Testis (tissue), 3 donors: Measurements from ENCODE around the gene FAM136A. TPM values are rescaled to one million over a fixed set of nuclear protein-coding genes. Genes with fewer than 3 reads are reported as not detected.

Experiments used
- DNase-seq: peaks from one replicate; pipeline ENCODE4 v3.0.0-alpha.2; 2019
- H3K27ac ChIP-seq, 2 donors: fragments of 200-600 bp; sonication (generic); one replicate each; pipeline ENCODE4 v1.5.1; 2019
- H3K27me3 ChIP-seq: fragments of 200-600 bp; sonication (generic); one replicate; pipeline ENCODE4 v1.5.1; 2019
- H3K36me3 ChIP-seq: fragments of 200-600 bp; sonication (generic); one replicate; pipeline ENCODE4 v1.5.1; 2017; ENCODE audit warnings: low read depth; ENCODE audit errors: missing control alignments
- H3K4me1 ChIP-seq: fragments of 200-600 bp; sonication (generic); one replicate; pipeline ENCODE4 v1.5.1; 2019
- H3K4me3 ChIP-seq, 2 donors: fragments of 200-600 bp; sonication (generic); one replicate each; pipeline ENCODE4 v1.5.1; 2017 to 2019
- H3K9me3 ChIP-seq: fragments of 200-600 bp; sonication (generic); one replicate; pipeline ENCODE4 v1.5.1; 2017
- CTCF ChIP-seq, 3 experiments: fragments of 450-650 bp in 2 of 3; fragments of 200-600 bp in 1 of 3; sonication (generic) in 1 of 3; IDR thresholded peaks; one replicate each; pipeline ENCODE4 v1.5.1; 2016 to 2019; ENCODE audit warnings: antibody characterized with exemption in 3 of 3, mild to moderate bottlenecking in 2 of 3, moderate library complexity in 1 of 3
- POLR2A ChIP-seq: fragments of 450-650 bp; IDR thresholded peaks from one replicate; pipeline ENCODE4 v1.6.1; 2017; ENCODE audit warnings: antibody characterized with exemption, mild to moderate bottlenecking, moderate library complexity
- WGBS, 2 donors: methylation state at CpG; one replicate each; pipeline ENCODE4 v1.1.5; 2018; 5-methylcytosine and 5-hydroxymethylcytosine counted together
- intact Hi-C: fragments of 100-400 bp; cut with DNase I; formaldehyde crosslinking; loops from one replicate; pipeline ENCODE4 v1.15.1; 2023; ENCODE audit warnings: low total_unique reads
- polyA plus RNA-seq: library from polyadenylated mRNA; stranded (reverse); fragments of 350-450 nt; fragmentation: Illumina TruSeq; extraction: RNeasy Lipid Tissue Mini Kit (QIAGEN cat#74804); gene quantifications from one replicate; pipeline ENCODE4 v1.2.3, GENCODE V29; 2014; ENCODE audit warnings: low read depth, low replicate concordance; ENCODE audit not compliant: insufficient read depth
- total RNA-seq, 2 donors: library from RNA; depleted of rRNA; stranded (reverse); fragments of >200 nt; gene quantifications; one replicate each; pipeline ENCODE4 v1.2.3, GENCODE V29; 2016

FAM136A gene
- total and polyA plus RNA-seq, 3 donors from 2014 or later = 19.8 to 25.3 (median 24.8) TPM

GRCh38 chr2:70314640-70315039 is 12.8 kb upstream of the FAM136A start:
- TF ChIP-seq CTCF (IDR thresholded peaks at IDR 0.05) (no peak), POLR2A (no peak)
- no peak overlapping the region for H3K4me3 ChIP-seq
- H3K36me3 ChIP-seq = no peaks in the 10 kb centered on the region
- H3K27ac ChIP-seq = no peak overlapping the region
- intact Hi-C loops = no loop called here
- H3K9me3 ChIP-seq = no peaks in the 10 kb centered on the region
- no peaks in the 10 kb centered on the region for H3K27me3 ChIP-seq
- no peak for DNase-seq
- 83 to 94% methylated on average over 1 of the region's 1 CpG for WGBS, 2 donors
- no peaks in the 10 kb centered on the region for H3K4me1 ChIP-seq

GRCh38 chr2:70312560-70312959 is 10.7 kb upstream of the FAM136A start:
- no peak overlapping the region for H3K27ac ChIP-seq
- no peak for DNase-seq
- H3K9me3 ChIP-seq = no peaks in the 10 kb centered on the region
- no peaks in the 10 kb centered on the region for H3K27me3 ChIP-seq
- 85 to 94% methylated on average over 1 of the region's 1 CpG for WGBS, 2 donors
- TF ChIP-seq CTCF (IDR thresholded peaks at IDR 0.05) (no peak), POLR2A (no peak)
- no peak overlapping the region for H3K4me3 ChIP-seq
- no peaks in the 10 kb centered on the region for H3K4me1 ChIP-seq
- intact Hi-C loops = no loop called here
- no peaks in the 10 kb centered on the region for H3K36me3 ChIP-seq

GRCh38 chr2:70310899-70311298 is 9.0 kb upstream of the FAM136A start:
- H3K9me3 ChIP-seq = no peaks in the 10 kb centered on the region
- no peaks in the 10 kb centered on the region for H3K36me3 ChIP-seq
- 74 to 85% methylated on average over 3 of the region's 3 CpGs for WGBS, 2 donors
- DNase-seq = no peak
- intact Hi-C loops = no loop called here
- no peak for TF ChIP-seq CTCF (IDR thresholded peaks at IDR 0.05)
- TF ChIP-seq POLR2A = no peak
- H3K27me3 ChIP-seq = no peaks in the 10 kb centered on the region
- no peaks in the 10 kb centered on the region for H3K4me1 ChIP-seq
- H3K4me3 ChIP-seq = no peak overlapping the region
- no peak overlapping the region for H3K27ac ChIP-seq

GRCh38 chr2:70305531-70305930 is 3.7 kb upstream of the FAM136A start:
- H3K9me3 ChIP-seq = no peaks in the 10 kb centered on the region
- no peak for DNase-seq
- WGBS, 2 donors = 73 to 81% methylated on average over 3 of the region's 3 CpGs
- TF ChIP-seq POLR2A (no peak), CTCF (IDR thresholded peaks at IDR 0.05) (no peak)
- no peaks in the 10 kb centered on the region for H3K27me3 ChIP-seq
- intact Hi-C loops = no loop called here
- H3K27ac ChIP-seq = no peak overlapping the region
- H3K36me3 ChIP-seq = no peaks in the 10 kb centered on the region
- H3K4me1 ChIP-seq = no peaks in the 10 kb centered on the region
- no peak overlapping the region for H3K4me3 ChIP-seq

GRCh38 chr2:70304498-70304897 is 2.6 kb upstream of the FAM136A start:
- no peaks in the 10 kb centered on the region for H3K27me3 ChIP-seq
- no peaks in the 10 kb centered on the region for H3K4me1 ChIP-seq
- intact Hi-C loops = no loop called here
- H3K36me3 ChIP-seq = no peaks in the 10 kb centered on the region
- 51 to 67% methylated on average over 4 of the region's 4 CpGs for WGBS, 2 donors
- H3K9me3 ChIP-seq = no peaks in the 10 kb centered on the region
- H3K27ac ChIP-seq = no peak overlapping the region
- TF ChIP-seq POLR2A (no peak), CTCF (IDR thresholded peaks at IDR 0.05) (no peak)
- H3K4me3 ChIP-seq = no peak overlapping the region
- no peak for DNase-seq
